ENCODE measurements around the gene MAPKAPK3.

- TF ChIP-seq CTCF (IDR thresholded peaks at IDR 0.05) (no peak), POLR2A (IDR thresholded peaks at IDR 0.05) (no peak)
Measured at GRCh38 chr3:50612970-50613846, 3.7 kb upstream of the MAPKAPK3 start.

All from ovary (tissue), 3 donors.